LHCN-M2 (cell line): ENCODE results near the gene FAM227B. TPM values are rescaled to one million over a fixed set of nuclear protein-coding genes. Genes with fewer than 3 reads are reported as not detected.

Experiments used
- DNase-seq: peaks from one replicate; pipeline ENCODE4 v3.0.0-alpha.2; 2012; ENCODE audit warnings: low read depth
- total RNA-seq: library from RNA; depleted of rRNA; stranded (reverse); fragments of >200 nt; gene quantifications from 2 replicates; pipeline ENCODE4 v1.2.3, GENCODE V29; 2014; rRNA removed

Gene FAM227B
- total RNA-seq, 1 experiment from 2014 or later: 8.0 TPM

DNA sequence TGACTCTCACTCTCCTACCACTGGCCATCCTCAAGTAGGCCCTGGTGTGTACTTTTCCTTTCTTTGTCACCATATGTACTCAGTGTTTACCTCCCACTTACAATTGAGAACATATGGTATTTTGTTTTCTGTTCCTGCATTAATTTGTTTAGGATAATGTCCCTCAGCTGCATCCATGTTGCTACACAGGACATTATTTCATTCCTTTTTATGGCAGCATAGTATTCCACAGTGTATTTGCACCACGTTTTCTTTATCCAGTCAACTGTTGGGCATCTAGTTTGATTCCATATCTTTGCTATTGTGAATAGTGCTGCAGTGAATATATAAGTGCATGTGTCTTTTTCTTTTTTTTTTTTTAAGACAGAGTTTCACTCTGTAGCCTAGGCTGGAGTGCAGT, 324.4 kb downstream of the FAM227B start:
- no peak for DNase-seq

- DNase-seq: no peak
Measured at GRCh38 chr15:49293941-49294340, 326.7 kb downstream of the FAM227B start.

- peak; percentile 35 for DNase-seq
Measured at GRCh38 chr15:49290191-49290590, 330.4 kb downstream of the FAM227B start.

DNA sequence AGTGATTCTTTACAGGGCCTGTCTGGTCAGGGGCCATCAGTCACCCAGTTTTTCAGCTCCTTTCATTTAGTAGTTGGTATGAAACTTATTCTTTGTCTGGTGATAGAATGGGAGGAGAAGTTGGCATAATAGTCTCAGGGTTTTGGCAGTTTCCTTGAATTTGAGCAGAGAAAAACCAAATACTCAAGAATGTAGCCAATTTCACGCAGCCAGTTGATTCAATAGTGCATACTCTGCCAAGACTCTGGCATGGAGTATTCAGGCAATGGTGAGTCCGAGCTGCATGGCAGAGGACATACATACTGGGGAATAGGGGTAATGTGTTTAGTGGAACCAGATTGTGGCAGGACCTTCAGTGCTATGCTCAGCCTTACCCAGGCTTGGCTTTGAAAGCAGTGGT, 332.2 kb downstream of the FAM227B start:
- no peak for DNase-seq

DNA sequence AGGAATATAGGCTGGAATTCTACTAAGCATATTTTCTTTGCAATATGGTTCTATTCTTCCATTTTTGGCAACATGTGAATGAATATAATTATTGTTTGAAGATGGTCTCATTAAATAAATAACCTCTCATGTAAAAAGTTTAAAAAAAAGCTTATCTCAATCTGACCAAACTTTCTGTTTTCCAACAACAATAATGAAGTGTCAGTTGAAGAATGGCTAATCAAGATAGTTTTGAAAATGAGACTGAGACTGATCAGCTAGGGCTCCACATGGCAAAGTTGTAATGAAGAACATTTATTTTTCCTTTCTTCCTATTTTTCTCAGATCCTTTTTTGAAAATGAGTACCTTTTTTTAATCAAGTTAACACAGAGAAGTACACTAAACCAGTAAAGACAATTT, 333.1 kb downstream of the FAM227B start:
- DNase-seq: no peak

GRCh38 chr15:49286649-49287404, 333.8 kb downstream of the FAM227B start:
- peak; percentile 25 for DNase-seq

DNA sequence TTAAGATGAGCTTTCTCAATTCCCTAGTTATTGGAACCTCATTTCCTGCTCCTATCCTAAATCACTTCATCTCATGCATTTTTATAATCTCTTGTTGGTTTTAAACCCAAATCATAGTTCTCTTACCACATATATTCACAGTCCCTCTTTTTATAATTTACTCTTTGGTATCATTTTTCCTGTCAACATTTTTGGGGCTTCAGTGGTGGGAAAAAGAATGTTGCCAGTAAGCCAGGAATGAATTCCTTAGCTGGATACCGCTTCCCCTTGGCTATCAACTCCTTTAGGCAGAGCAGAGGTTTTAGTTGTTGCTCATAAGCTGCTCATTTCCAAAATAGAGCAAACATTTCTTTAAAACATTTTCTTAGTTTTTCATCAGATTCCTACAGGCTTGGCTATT, 338.3 kb downstream of the FAM227B start:
- peak; percentile 76 for DNase-seq

DNA sequence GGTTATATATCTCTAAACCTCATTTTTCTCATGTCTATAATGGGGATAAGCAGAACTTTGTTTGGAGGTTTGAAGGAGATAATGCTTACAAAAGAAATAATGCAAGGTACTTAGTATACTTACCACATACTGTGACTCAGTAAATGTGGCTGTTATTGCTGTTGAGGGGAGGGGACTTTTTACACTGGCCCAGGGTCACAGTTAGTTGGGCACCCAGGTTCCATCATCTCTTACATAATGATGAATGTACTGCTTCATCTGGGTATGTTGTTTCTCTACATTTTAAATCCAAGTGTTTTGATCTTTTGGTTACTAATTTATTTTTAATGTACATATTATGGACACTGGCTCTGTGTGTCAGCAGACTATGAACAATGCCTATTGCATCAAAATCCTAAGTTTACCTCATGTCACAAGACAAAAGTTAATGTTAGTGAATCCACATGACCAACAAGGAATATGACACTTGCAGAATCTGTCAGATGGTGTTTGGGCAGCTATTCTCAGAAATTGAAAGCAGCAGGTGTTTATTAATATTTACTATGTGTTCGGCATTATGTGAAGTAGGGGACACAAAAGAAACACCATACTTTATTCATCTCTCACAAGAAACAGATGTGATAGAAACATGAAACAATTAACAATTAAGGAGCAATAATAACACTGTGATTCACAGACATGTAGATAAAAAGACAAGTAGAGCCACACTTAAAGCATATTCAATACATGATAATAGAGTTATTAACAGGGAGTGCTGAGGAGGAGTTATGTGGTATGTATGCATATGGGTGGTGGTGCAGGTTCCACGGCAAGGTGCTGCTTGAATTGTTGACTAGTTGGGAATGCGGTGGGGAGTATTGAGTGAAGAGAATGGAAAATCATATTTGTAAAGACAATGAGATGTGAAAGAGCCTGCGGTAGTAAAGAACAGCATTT, 340.8 kb downstream of the FAM227B start:
- DNase-seq: peak; percentile 49

GRCh38 chr15:49278751-49279150, 341.9 kb downstream of the FAM227B start:
- DNase-seq: no peak

Other genes with a start within 250 kb of the FAM227B start
- gene FGF7, start 197.6 kb downstream of the FAM227B start, total RNA-seq: 6.5 and 7.9 TPM in 2 replicates
- 20.6 and 23.8 TPM in 2 replicates for gene DTWD1, start 230 bp upstream of the FAM227B start, total RNA-seq